ENCODE results near the gene ARID3B. TPM values are rescaled to one million over a fixed set of nuclear protein-coding genes. Genes with fewer than 3 reads are reported as not detected.

ARID3B gene
- total and polyA plus RNA-seq, 2 of the 13 experiments (the other 11 are each of a cell fraction or from before 2014, with no cell fraction given) = 5.3 to 12.8 TPM

- TF ChIP-seq FOXK1 (CRISPR knock-in tag; IDR thresholded peaks at IDR 0.05; ENCODE audit: borderline replicate concordance, low read depth) (no peak), STAG1 (CRISPR knock-in tag; IDR thresholded peaks at IDR 0.05) (peak; percentile 95), ZNF563 (CRISPR knock-in tag; IDR thresholded peaks at IDR 0.05) (no peak), ZNF891 (CRISPR knock-in tag; IDR thresholded peaks at IDR 0.05) (peak; percentile 25; the same call in 1 of the 2 replicates), MYC (CRISPR knock-in tag; IDR thresholded peaks at IDR 0.05; ENCODE audit: borderline replicate concordance) (no peak), NFRKB (IDR thresholded peaks at IDR 0.05) (no peak), ZFP36 (IDR thresholded peaks at IDR 0.05; ENCODE audit: borderline replicate concordance, low read depth, low read length, partially characterized antibody) (no peak), ZNF263 (CRISPR knock-in tag; IDR thresholded peaks at IDR 0.05) (peak; percentile 67; the same call in 1 of the 2 replicates), ATRX (CRISPR knock-in tag; IDR thresholded peaks at IDR 0.05; ENCODE audit: borderline replicate concordance) (0 out of 2 replicates have a peak, but pooled peaks have one; percentile 44), SNAPC2 (CRISPR knock-in tag; IDR thresholded peaks at IDR 0.05) (no peak), ERF (CRISPR knock-in tag; IDR thresholded peaks at IDR 0.05) (0 out of 2 replicates have a peak, but pooled peaks have one; percentile 34), SAP130 (CRISPR knock-in tag; IDR thresholded peaks at IDR 0.05; ENCODE audit: low read depth) (0 out of 2 replicates have a peak, but pooled peaks have one; percentile 10), KDM1A (CRISPR knock-in tag; IDR thresholded peaks at IDR 0.05) (no peak)
- TF ChIP-seq, protein P1, sequence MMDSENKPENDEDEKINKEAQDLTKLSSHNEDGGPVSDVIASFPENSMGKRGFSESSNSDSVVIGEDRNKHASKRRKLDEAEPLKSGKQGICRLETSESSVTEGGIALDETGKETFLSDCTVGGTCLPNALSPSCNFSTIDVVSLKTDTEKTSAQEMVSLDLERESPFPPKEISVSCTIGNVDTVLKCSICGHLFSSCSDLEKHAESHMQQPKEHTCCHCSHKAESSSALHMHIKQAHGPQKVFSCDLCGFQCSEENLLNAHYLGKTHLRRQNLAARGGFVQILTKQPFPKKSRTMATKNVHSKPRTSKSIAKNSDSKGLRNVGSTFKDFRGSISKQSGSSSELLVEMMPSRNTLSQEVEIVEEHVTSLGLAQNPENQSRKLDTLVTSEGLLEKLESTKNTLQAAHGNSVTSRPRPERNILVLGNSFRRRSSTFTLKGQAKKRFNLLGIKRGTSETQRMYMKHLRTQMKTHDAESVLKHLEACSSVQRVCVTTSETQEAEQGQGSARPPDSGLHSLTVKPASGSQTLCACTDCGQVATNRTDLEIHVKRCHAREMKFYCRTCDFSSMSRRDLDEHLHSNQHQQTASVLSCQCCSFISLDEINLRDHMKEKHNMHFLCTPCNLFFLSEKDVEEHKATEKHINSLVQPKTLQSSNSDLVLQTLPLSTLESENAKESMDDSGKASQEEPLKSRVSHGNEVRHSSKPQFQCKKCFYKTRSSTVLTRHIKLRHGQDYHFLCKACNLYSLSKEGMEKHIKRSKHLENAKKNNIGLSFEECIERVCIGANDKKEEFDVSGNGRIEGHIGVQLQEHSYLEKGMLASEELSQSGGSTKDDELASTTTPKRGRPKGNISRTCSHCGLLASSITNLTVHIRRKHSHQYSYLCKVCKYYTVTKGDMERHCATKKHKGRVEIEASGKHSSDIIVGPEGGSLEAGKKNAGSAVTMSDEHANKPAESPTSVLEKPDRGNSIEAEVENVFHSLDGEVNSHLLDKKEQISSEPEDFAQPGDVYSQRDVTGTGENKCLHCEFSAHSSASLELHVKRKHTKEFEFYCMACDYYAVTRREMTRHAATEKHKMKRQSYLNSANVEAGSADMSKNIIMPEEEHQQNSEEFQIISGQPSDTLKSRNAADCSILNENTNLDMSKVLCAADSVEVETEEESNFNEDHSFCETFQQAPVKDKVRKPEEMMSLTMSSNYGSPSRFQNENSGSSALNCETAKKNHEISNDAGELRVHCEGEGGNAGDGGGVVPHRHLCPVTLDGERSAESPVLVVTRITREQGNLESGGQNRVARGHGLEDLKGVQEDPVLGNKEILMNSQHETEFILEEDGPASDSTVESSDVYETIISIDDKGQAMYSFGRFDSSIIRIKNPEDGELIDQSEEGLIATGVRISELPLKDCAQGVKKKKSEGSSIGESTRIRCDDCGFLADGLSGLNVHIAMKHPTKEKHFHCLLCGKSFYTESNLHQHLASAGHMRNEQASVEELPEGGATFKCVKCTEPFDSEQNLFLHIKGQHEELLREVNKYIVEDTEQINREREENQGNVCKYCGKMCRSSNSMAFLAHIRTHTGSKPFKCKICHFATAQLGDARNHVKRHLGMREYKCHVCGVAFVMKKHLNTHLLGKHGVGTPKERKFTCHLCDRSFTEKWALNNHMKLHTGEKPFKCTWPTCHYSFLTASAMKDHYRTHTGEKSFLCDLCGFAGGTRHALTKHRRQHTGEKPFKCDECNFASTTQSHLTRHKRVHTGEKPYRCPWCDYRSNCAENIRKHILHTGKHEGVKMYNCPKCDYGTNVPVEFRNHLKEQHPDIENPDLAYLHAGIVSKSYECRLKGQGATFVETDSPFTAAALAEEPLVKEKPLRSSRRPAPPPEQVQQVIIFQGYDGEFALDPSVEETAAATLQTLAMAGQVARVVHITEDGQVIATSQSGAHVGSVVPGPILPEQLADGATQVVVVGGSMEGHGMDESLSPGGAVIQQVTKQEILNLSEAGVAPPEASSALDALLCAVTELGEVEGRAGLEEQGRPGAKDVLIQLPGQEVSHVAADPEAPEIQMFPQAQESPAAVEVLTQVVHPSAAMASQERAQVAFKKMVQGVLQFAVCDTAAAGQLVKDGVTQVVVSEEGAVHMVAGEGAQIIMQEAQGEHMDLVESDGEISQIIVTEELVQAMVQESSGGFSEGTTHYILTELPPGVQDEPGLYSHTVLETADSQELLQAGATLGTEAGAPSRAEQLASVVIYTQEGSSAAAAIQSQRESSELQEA (CRISPR knock-in tag; IDR thresholded peaks at IDR 0.05; ENCODE audit: not compliant biosample characterization) = no peak
- TF ChIP-seq, protein P2, sequence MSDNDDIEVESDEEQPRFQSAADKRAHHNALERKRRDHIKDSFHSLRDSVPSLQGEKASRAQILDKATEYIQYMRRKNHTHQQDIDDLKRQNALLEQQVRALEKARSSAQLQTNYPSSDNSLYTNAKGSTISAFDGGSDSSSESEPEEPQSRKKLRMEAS (IDR thresholded peaks at IDR 0.05) = no peak
Observed at GRCh38 chr15:74635228-74635627, 94.2 kb downstream of the ARID3B start (continued).

All from HepG2 (cell line).